ENCODE measurements around the gene OR1I1.

DNA sequence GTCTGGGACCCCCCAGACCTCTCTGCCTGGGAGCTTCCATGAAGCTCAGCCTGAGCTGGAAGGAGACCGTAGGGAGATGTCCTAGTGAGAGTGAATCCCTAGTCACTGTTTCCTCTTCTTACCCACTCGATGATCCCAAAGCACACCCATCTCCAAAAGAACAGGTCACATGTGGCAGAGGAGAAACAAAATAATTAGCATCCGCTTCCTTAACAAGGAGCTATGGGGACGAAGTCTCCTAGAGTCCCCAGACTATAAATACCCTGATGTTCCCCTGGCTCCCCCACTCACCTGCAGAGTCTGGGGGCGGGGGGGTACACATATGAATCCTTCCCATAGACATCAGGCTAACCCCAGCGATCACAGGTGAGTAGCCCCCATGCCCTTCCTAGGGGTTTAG is at the start of gene OR1I1:
- TF ChIP-seq, protein P1, sequence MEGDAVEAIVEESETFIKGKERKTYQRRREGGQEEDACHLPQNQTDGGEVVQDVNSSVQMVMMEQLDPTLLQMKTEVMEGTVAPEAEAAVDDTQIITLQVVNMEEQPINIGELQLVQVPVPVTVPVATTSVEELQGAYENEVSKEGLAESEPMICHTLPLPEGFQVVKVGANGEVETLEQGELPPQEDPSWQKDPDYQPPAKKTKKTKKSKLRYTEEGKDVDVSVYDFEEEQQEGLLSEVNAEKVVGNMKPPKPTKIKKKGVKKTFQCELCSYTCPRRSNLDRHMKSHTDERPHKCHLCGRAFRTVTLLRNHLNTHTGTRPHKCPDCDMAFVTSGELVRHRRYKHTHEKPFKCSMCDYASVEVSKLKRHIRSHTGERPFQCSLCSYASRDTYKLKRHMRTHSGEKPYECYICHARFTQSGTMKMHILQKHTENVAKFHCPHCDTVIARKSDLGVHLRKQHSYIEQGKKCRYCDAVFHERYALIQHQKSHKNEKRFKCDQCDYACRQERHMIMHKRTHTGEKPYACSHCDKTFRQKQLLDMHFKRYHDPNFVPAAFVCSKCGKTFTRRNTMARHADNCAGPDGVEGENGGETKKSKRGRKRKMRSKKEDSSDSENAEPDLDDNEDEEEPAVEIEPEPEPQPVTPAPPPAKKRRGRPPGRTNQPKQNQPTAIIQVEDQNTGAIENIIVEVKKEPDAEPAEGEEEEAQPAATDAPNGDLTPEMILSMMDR (IDR thresholded peaks at IDR 0.05) = no peak
- no peak for TF ChIP-seq EP300 (IDR thresholded peaks at IDR 0.05)
- TF ChIP-seq POLR2A (IDR thresholded peaks at IDR 0.05) = no peak

All from stomach (tissue), 4 donors.